IMR-90 (cell line): Measurements from ENCODE around the gene ABHD17A. TPM values are rescaled to one million over a fixed set of nuclear protein-coding genes. Genes with fewer than 3 reads are reported as not detected.

ENCODE experiments used
- ATAC-seq: fragments of 200-7000 bp; cut with Tn5 transposase; 2 replicates; pipeline ENCODE4 v1.9.1; 2020; ENCODE audit warnings: low read depth, mild to moderate bottlenecking, moderate library complexity
- BruUV-seq: library from RNA; stranded (reverse); fragments of 400-500 nt; replicated peaks from 2 replicates; lab custom pipeline; 2021; lab: Mats Ljungman, UMichigan
- CTCF ChIA-PET: fragments of 300-600 bp; formaldehyde crosslinking; extraction: SDS; loops from one replicate; lab custom pipeline; 2021; ENCODE audit warnings: antibody characterized with exemption; lab: Yijun Ruan, JAX
- POLR2A ChIA-PET: fragments of 300-600 bp; sonication (Branson Sonifier 250); formaldehyde crosslinking; loops from one replicate; lab custom pipeline; 2022; ENCODE audit warnings: antibody characterized with exemption; ENCODE audit not compliant: unreplicated experiment; lab: Charles Lee
- DNase-seq: peaks from one replicate; pipeline ENCODE4 v3.0.0; 2013
- H2AFZ ChIP-seq: replicated peaks from 2 replicates; pipeline ENCODE3; 2013; ENCODE audit warnings: low read length, mild to moderate bottlenecking; ENCODE audit not compliant: poor library complexity
- H2AK5ac ChIP-seq: 2 replicates; pipeline ENCODE4 v1.6.1; 2013; ENCODE audit warnings: low read depth, low read length, inconsistent platforms
- H2AK9ac ChIP-seq: replicated peaks from 2 replicates; pipeline ENCODE3; 2013; ENCODE audit warnings: mild to moderate bottlenecking, low read depth, low read length, moderate library complexity; ENCODE audit not compliant: poor library complexity
- H2BK120ac ChIP-seq: 2 replicates; pipeline ENCODE4 v1.6.1; 2013; ENCODE audit warnings: low read depth, low read length, inconsistent platforms
- H2BK15ac ChIP-seq: 3 replicates; pipeline ENCODE4 v1.6.1; 2013; ENCODE audit warnings: low read depth, low read length, inconsistent platforms
- H2BK20ac ChIP-seq: 2 replicates; pipeline ENCODE4 v1.6.1; 2013; ENCODE audit warnings: low read depth, mild to moderate bottlenecking, inconsistent platforms, low read length, moderate library complexity
- H2BK5ac ChIP-seq: 2 replicates; pipeline ENCODE4 v1.6.1; 2013; ENCODE audit warnings: mild to moderate bottlenecking, low read depth, low read length, inconsistent platforms; ENCODE audit not compliant: poor library complexity, severe bottlenecking
- H3K14ac ChIP-seq: replicated peaks from 2 replicates; pipeline ENCODE4 v1.6.1; 2013; ENCODE audit warnings: low read depth, low read length, inconsistent platforms
- H3K18ac ChIP-seq: 2 replicates; pipeline ENCODE4 v1.6.1; 2013; ENCODE audit warnings: low read depth, low read length, control low read depth
- H3K23ac ChIP-seq: 2 replicates; pipeline ENCODE4 v1.6.1; 2013; ENCODE audit warnings: low read depth, low read length, inconsistent platforms
- H3K27ac ChIP-seq: 2 replicates; pipeline ENCODE4 v1.5.1; 2013; ENCODE audit warnings: mild to moderate bottlenecking, control low read depth, low read length; ENCODE audit not compliant: insufficient read depth
- H3K27me3 ChIP-seq: 2 replicates; pipeline ENCODE4 v1.6.1; 2013; ENCODE audit warnings: low read length; ENCODE audit not compliant: control insufficient read depth, insufficient read depth
- H3K36me3 ChIP-seq: 2 replicates; pipeline ENCODE4 v1.6.1; 2013; ENCODE audit warnings: low read length, mixed read lengths; ENCODE audit not compliant: control insufficient read depth, insufficient read depth
- H3K4ac ChIP-seq: 2 replicates; pipeline ENCODE4 v1.6.1; 2013; ENCODE audit warnings: low read depth, low read length, inconsistent platforms
- H3K4me1 ChIP-seq: 2 replicates; pipeline ENCODE4 v1.6.1; 2013; ENCODE audit warnings: low read length, mixed read lengths; ENCODE audit not compliant: control insufficient read depth, insufficient read depth
- H3K4me2 ChIP-seq: 2 replicates; pipeline ENCODE4 v1.6.1; 2013; ENCODE audit warnings: low read depth, mild to moderate bottlenecking, control low read depth, low read length, moderate library complexity
- H3K4me3 ChIP-seq: 2 replicates; pipeline ENCODE4 v1.5.1; 2013; ENCODE audit warnings: low read depth, mild to moderate bottlenecking, control low read depth, low read length, moderate library complexity; ENCODE audit not compliant: insufficient read depth
- H3K56ac ChIP-seq: 2 replicates; pipeline ENCODE4 v1.6.1; 2013; ENCODE audit warnings: low read length, inconsistent platforms; ENCODE audit not compliant: insufficient read depth; ENCODE audit errors: extremely low read depth
- H3K79me1 ChIP-seq, 2 experiments: 2 replicates each; pipeline ENCODE4 v1.6.1; 2013; ENCODE audit warnings: low read length in 2 of 2, inconsistent platforms in 1 of 2, low read depth in 1 of 2
- H3K9ac ChIP-seq: 2 replicates; pipeline ENCODE4 v1.6.1; 2013; ENCODE audit warnings: low read depth, low read length, control low read depth
- H3K9me1 ChIP-seq: 2 replicates; pipeline ENCODE4 v1.6.1; 2013; ENCODE audit warnings: low read length, inconsistent platforms; ENCODE audit not compliant: insufficient read depth
- H3K9me3 ChIP-seq: 2 replicates; pipeline ENCODE4 v1.6.1; 2013; ENCODE audit warnings: low read length; ENCODE audit not compliant: control insufficient read depth, insufficient read depth
- H4K20me1 ChIP-seq: 2 replicates; pipeline ENCODE4 v1.6.1; 2013; ENCODE audit warnings: low read length, inconsistent platforms; ENCODE audit not compliant: insufficient read depth
- H4K5ac ChIP-seq: 2 replicates; pipeline ENCODE4 v1.6.1; 2013; ENCODE audit warnings: mild to moderate bottlenecking, low read depth, low read length, control low read depth
- H4K8ac ChIP-seq, 2 experiments: 2 replicates each; pipeline ENCODE4 v1.6.1; 2013; ENCODE audit warnings: low read depth in 2 of 2, low read length in 2 of 2, control low read depth in 1 of 2, inconsistent platforms in 1 of 2
- H4K91ac ChIP-seq: 2 replicates; pipeline ENCODE4 v1.6.1; 2013; ENCODE audit warnings: low read depth, low read length, inconsistent platforms; ENCODE audit not compliant: insufficient read depth
- BHLHE40 ChIP-seq: fragments of 150-350 bp; IDR thresholded peaks from 2 replicates; pipeline ENCODE4 v1.6.1; 2016; ENCODE audit warnings: mild to moderate bottlenecking, low read depth, low read length
- CHD1 ChIP-seq: IDR thresholded peaks from 2 replicates; pipeline ENCODE4 v1.6.1; 2012; ENCODE audit warnings: low read depth, low read length, improper control_type of control experiment
- CTCF ChIP-seq: conservative IDR thresholded peaks from 2 replicates; pipeline ENCODE4 v1.5.1; 2012; ENCODE audit warnings: mild to moderate bottlenecking, low read depth, low read length, improper control_type of control experiment
- ELK1 ChIP-seq: fragments of 150-350 bp; IDR thresholded peaks from 2 replicates; pipeline ENCODE4 v1.6.1; 2016; ENCODE audit warnings: low read depth, mild to moderate bottlenecking, low read length, moderate library complexity, borderline replicate concordance
- FOS ChIP-seq: fragments of 150-350 bp; IDR thresholded peaks from 2 replicates; pipeline ENCODE4 v1.6.1; 2016; ENCODE audit warnings: low read depth, low read length
- MAFK ChIP-seq: IDR thresholded peaks from 2 replicates; pipeline ENCODE4 v1.6.1; 2012; ENCODE audit warnings: low read depth, low read length, improper control_type of control experiment
- MAZ ChIP-seq: IDR thresholded peaks from 2 replicates; pipeline ENCODE4 v1.6.1; 2012; ENCODE audit warnings: low read depth, mild to moderate bottlenecking, low read length, improper control_type of control experiment, moderate library complexity, borderline replicate concordance
- MXI1 ChIP-seq: IDR thresholded peaks from 2 replicates; pipeline ENCODE4 v1.6.1; 2012; ENCODE audit warnings: low read depth, mild to moderate bottlenecking, low read length, moderate library complexity, borderline replicate concordance
- POLR2A ChIP-seq: IDR thresholded peaks from 2 replicates; pipeline ENCODE4 v1.6.1; 2012; ENCODE audit warnings: mild to moderate bottlenecking, low read depth, low read length
- RAD21 ChIP-seq: IDR thresholded peaks from 2 replicates; pipeline ENCODE4 v1.6.1; 2012; ENCODE audit warnings: low read length, improper control_type of control experiment
- RCOR1 ChIP-seq: IDR thresholded peaks from 2 replicates; pipeline ENCODE4 v1.6.1; 2012; ENCODE audit warnings: mild to moderate bottlenecking, low read length, improper control_type of control experiment; ENCODE audit not compliant: insufficient replicate concordance
- RFX5 ChIP-seq: IDR thresholded peaks from 2 replicates; pipeline ENCODE4 v1.8.0; 2012; ENCODE audit warnings: low read depth, mild to moderate bottlenecking, low read length, moderate library complexity
- SMC3 ChIP-seq: fragments of 150-350 bp; IDR thresholded peaks from 2 replicates; pipeline ENCODE4 v1.6.1; 2016; ENCODE audit warnings: low read depth, mild to moderate bottlenecking, antibody characterized with exemption, low read length, moderate library complexity
- WGBS, 2 experiments: methylation state at CpG; one replicate each; pipeline versions ENCODE4 v1.1.5 to v1.1.7; 2013; ENCODE audit warnings: missing lambda C conversion rate in 2 of 2; ENCODE audit not compliant: insufficient read length in 1 of 2; ENCODE audit errors: extremely low coverage in 2 of 2; 5-methylcytosine and 5-hydroxymethylcytosine counted together
- dilution Hi-C: fragments of 300-500 bp; cut with HindIII; formaldehyde crosslinking; loops from one replicate; pipeline ENCODE4 v1.14.3; 2018; ENCODE audit warnings: low sequenced_read_pairs; ENCODE audit not compliant: unreplicated experiment
- in situ Hi-C: fragments of 300-500 bp; cut with MboI; formaldehyde crosslinking; loops from 3 replicates; pipeline ENCODE4 v1.14.3; 2019; ENCODE audit warnings: low sequenced_read_pairs, inconsistent platforms, mixed read lengths
- intact Hi-C: fragments of 100-400 bp; cut with micrococcal nuclease; formaldehyde crosslinking; loops from 2 replicates; pipeline ENCODE4 v1.10.0; 2022
- polyA plus RNA-seq, 3 experiments: library from polyadenylated mRNA; depleted of rRNA; stranded (reverse); fragments of >200 nt; gene quantifications; 2 replicates each; pipeline ENCODE4 v1.2.3, GENCODE V29; 2012; ENCODE audit warnings: low replicate concordance in 1 of 3
- total RNA-seq: library from RNA; depleted of rRNA; stranded (reverse); fragments of >200 nt; gene quantifications from 2 replicates; pipeline ENCODE4 v1.2.3, GENCODE V29; 2012

The ABHD17A gene
- total and polyA plus RNA-seq, 2 of the 4 experiments (the other 2 are of a cell fraction) = 37.8 to 76.2 TPM

GRCh38 chr19:1908364-1908678 is 23.0 kb upstream of the ABHD17A start:
- no peak overlapping the region for H4K5ac ChIP-seq
- ATAC-seq (no peak), DNase-seq (no peak)
- no peak overlapping the region for H3K4me2 ChIP-seq
- H4K8ac ChIP-seq = no peak overlapping the region
- H3K56ac ChIP-seq = no peak overlapping the region
- H3K4ac ChIP-seq = no peak overlapping the region
- peaks cover 46% of the 10 kb centered on the region for H4K20me1 ChIP-seq
- H3K18ac ChIP-seq = no peak overlapping the region
- no peaks in the 10 kb centered on the region for H3K9me3 ChIP-seq
- H2BK5ac ChIP-seq = no peak overlapping the region
- H4K91ac ChIP-seq = no peak overlapping the region
- intact Hi-C loops = no loop called here
- peaks cover 9% of the 10 kb centered on the region; the same call in 1 of the 2 replicates for H3K36me3 ChIP-seq
- no peak overlapping the region for H2BK120ac ChIP-seq
- H3K9ac ChIP-seq = no peak overlapping the region
- CTCF ChIA-PET = no interaction called here
- in situ Hi-C loops = no loop called here
- BruUV-seq = no TSS peak
- H2BK20ac ChIP-seq = no peak overlapping the region
- TF ChIP-seq CTCF (no peak), FOS (no peak), MAFK (no peak), POLR2A (no peak), RCOR1 (no peak), MXI1 (no peak), BHLHE40 (no peak), RAD21 (no peak), CHD1 (no peak), MAZ (no peak), RFX5 (no peak), SMC3 (no peak), ELK1 (no peak)
- H3K14ac ChIP-seq = no peak overlapping the region
- no peaks in the 10 kb centered on the region for H3K27me3 ChIP-seq
- H2AK9ac ChIP-seq = no peak overlapping the region
- POLR2A ChIA-PET = no interaction called here
- H3K4me1 ChIP-seq = peaks cover 10% of the 10 kb centered on the region
- H3K4me3 ChIP-seq = no peak overlapping the region
- WGBS, 2 experiments = 93% methylated on average over 12 of the region's 13 CpGs; no CpG with 5 or more reads in 1 of the 2 experiments
- H3K79me1 ChIP-seq = peaks cover 17 to 64% of the 10 kb centered on the region in 2 experiments
- H3K23ac ChIP-seq = no peak overlapping the region
- H2AFZ ChIP-seq = no peak overlapping the region
- H2AK5ac ChIP-seq = no peak overlapping the region
- H3K9me1 ChIP-seq = peaks cover 13% of the 10 kb centered on the region; the same call in 1 of the 2 replicates
- H3K27ac ChIP-seq = no peak overlapping the region
- H2BK15ac ChIP-seq = no peak overlapping the region
- dilution Hi-C loops = no loop called here
